SK-N-SH (cell line): ENCODE measurements around the gene ACVR2B. TPM values are rescaled to one million over a fixed set of nuclear protein-coding genes. Genes with fewer than 3 reads are reported as not detected.

Source experiments
- CTCF ChIA-PET: fragments of 300-600, 350-600 bp; formaldehyde crosslinking; extraction: SDS; loops from one replicate; lab custom pipeline; 2021; lab: Yijun Ruan, JAX
- POLR2A ChIA-PET: fragments of 350-600 bp; sonication (Branson Sonifier 250); formaldehyde crosslinking; extraction: SDS; loops from one replicate; lab custom pipeline; 2020; ENCODE audit warnings: antibody characterized with exemption, inconsistent platforms; lab: Yijun Ruan, JAX
- DNase-seq: peaks from one replicate; pipeline ENCODE4 v3.0.0; 2012
- H2AFZ ChIP-seq: fragments of 200-600 bp; sonication (generic); 2 replicates; pipeline ENCODE4 v1.8.1; 2016; ENCODE audit warnings: antibody characterized with exemption, mild to moderate bottlenecking, low read depth
- H3F3A ChIP-seq: fragments of 200-600 bp; sonication (generic); replicated peaks from 2 replicates; pipeline ENCODE3; 2016; ENCODE audit warnings: antibody characterized with exemption, mild to moderate bottlenecking; ENCODE audit not compliant: insufficient read depth
- H3K27ac ChIP-seq, 2 experiments: fragments of 200-500 bp in 1 of 2; fragments of 200-600 bp in 1 of 2; sonication (Bioruptor generic) in 1 of 2; sonication (generic), shearing (Covaris generic) in 1 of 2; 2 replicates each; pipeline versions ENCODE4 v1.5.1 to v1.6.1; 2014 to 2016; ENCODE audit warnings: low read depth in 2 of 2, inconsistent platforms in 1 of 2, low read length in 1 of 2, mild to moderate bottlenecking in 1 of 2, mixed read lengths in 1 of 2
- H3K27me3 ChIP-seq: fragments of 200-600 bp; sonication (generic), shearing (Covaris generic); 2 replicates; pipeline ENCODE4 v1.6.1; 2016; ENCODE audit warnings: mixed run types; ENCODE audit not compliant: insufficient read depth
- H3K36me3 ChIP-seq, 2 experiments: fragments of 200-500 bp in 1 of 2; fragments of 200-600 bp in 1 of 2; sonication (Bioruptor generic) in 1 of 2; sonication (generic) in 1 of 2; replicated peaks in 1 of 2; 2 replicates each; pipeline versions ENCODE3 to v1.5.1; 2014 to 2016; ENCODE audit warnings: low read length in 1 of 2, mild to moderate bottlenecking in 1 of 2; ENCODE audit not compliant: insufficient read depth in 2 of 2, control insufficient read depth in 1 of 2
- H3K4me1 ChIP-seq, 2 experiments: fragments of 200-500 bp in 1 of 2; fragments of 200-600 bp in 1 of 2; sonication (Bioruptor generic) in 1 of 2; sonication (generic), shearing (Covaris generic) in 1 of 2; 2 replicates each; pipeline versions ENCODE4 v1.5.1 to v1.6.1; 2014 to 2016; ENCODE audit warnings: low read depth in 1 of 2, low read length in 1 of 2, mixed run types in 1 of 2; ENCODE audit not compliant: insufficient read depth in 2 of 2, control insufficient read depth in 1 of 2
- H3K4me2 ChIP-seq: fragments of 200-600 bp; sonication (generic), shearing (Covaris generic); 2 replicates; pipeline ENCODE4 v1.6.1; 2017; ENCODE audit warnings: mixed run types
- H3K4me3 ChIP-seq, 2 experiments: fragments of 200-500 bp in 1 of 2; fragments of 200-600 bp in 1 of 2; sonication (Bioruptor generic) in 1 of 2; sonication (generic), shearing (Covaris generic) in 1 of 2; 2 replicates each; pipeline versions ENCODE4 v1.5.1 to v1.8.1; 2014 to 2016; ENCODE audit warnings: low read depth in 2 of 2, inconsistent platforms in 1 of 2, low read length in 1 of 2, mild to moderate bottlenecking in 1 of 2, mixed read lengths in 1 of 2, moderate library complexity in 1 of 2
- H3K79me2 ChIP-seq: fragments of 200-600 bp; sonication (generic); 2 replicates; pipeline ENCODE4 v1.8.1; 2017; ENCODE audit warnings: mild to moderate bottlenecking; ENCODE audit not compliant: insufficient read depth
- H3K9ac ChIP-seq: fragments of 200-600 bp; sonication (generic); 2 replicates; pipeline ENCODE4 v1.6.1; 2017; ENCODE audit warnings: mixed run types
- H3K9me2 ChIP-seq: fragments of 200-600 bp; sonication (generic); 2 replicates; pipeline ENCODE4 v1.6.1; 2017; ENCODE audit warnings: mixed run types
- H3K9me3 ChIP-seq: fragments of 200-600 bp; sonication (generic); 2 replicates; pipeline ENCODE4 v1.6.1; 2017; ENCODE audit warnings: mixed run types, mild to moderate bottlenecking, moderate library complexity
- H4K20me1 ChIP-seq: fragments of 200-600 bp; sonication (generic); 2 replicates; pipeline ENCODE4 v1.6.1; 2017; ENCODE audit warnings: mild to moderate bottlenecking, mixed run types; ENCODE audit not compliant: insufficient read depth
- CHD2 ChIP-seq: fragments of 150-350 bp; IDR thresholded peaks from 2 replicates; pipeline ENCODE4 v1.6.1; 2018; ENCODE audit warnings: low read length; ENCODE audit not compliant: partially characterized antibody
- ELF1 ChIP-seq: IDR thresholded peaks from 2 replicates; pipeline ENCODE4 v1.4.0; 2012
- EP300 ChIP-seq, 2 experiments: IDR thresholded peaks; 2 replicates each; pipeline versions ENCODE4 v1.4.0 to v1.6.1; 2012; ENCODE audit warnings: borderline replicate concordance in 1 of 2, low read depth in 1 of 2, low read length in 1 of 2
- EZH2phosphoT487 ChIP-seq: fragments of 200-600 bp; sonication (generic); IDR thresholded peaks from 2 replicates; pipeline ENCODE4 v1.6.1; 2017; ENCODE audit warnings: low read depth, mixed run types, mild to moderate bottlenecking, antibody characterized with exemption, moderate library complexity, borderline replicate concordance
- FOSL2 ChIP-seq: IDR thresholded peaks from 2 replicates; pipeline ENCODE4 v1.4.0; 2012; ENCODE audit warnings: low read depth, mild to moderate bottlenecking, moderate library complexity, borderline replicate concordance
- NRF1 ChIP-seq: IDR thresholded peaks from 2 replicates; pipeline ENCODE4 v1.6.1; 2012; ENCODE audit warnings: low read depth, mild to moderate bottlenecking, low read length
- TAF1 ChIP-seq: IDR thresholded peaks from 2 replicates; pipeline ENCODE4 v1.6.1; 2012; ENCODE audit warnings: low read depth, mild to moderate bottlenecking, low read length, moderate library complexity, borderline replicate concordance
- TEAD4 ChIP-seq: IDR thresholded peaks from 2 replicates; pipeline ENCODE4 v1.4.0; 2012; ENCODE audit warnings: mild to moderate bottlenecking, borderline replicate concordance; ENCODE audit not compliant: insufficient read depth
- WGBS: methylation state at CpG from one replicate; pipeline ENCODE4 v1.1.6; 2017; ENCODE audit warnings: low lambda C conversion rate; 5-methylcytosine and 5-hydroxymethylcytosine counted together
- polyA plus RNA-seq, 3 experiments: library from polyadenylated mRNA; depleted of rRNA; stranded (reverse); fragments of >200 nt; gene quantifications; 2 replicates each; pipeline ENCODE4 v1.2.3, GENCODE V29; 2012
- TF ChIP-seq, protein P1 (sequence below): IDR thresholded peaks from 2 replicates; pipeline ENCODE4 v1.6.1; 2012; ENCODE audit warnings: mild to moderate bottlenecking, low read depth, low read length, moderate library complexity

ACVR2B gene
- polyA plus RNA-seq, 1 of the 3 experiments (the other 2 are of a cell fraction), result 1.4 TPM

DNA sequence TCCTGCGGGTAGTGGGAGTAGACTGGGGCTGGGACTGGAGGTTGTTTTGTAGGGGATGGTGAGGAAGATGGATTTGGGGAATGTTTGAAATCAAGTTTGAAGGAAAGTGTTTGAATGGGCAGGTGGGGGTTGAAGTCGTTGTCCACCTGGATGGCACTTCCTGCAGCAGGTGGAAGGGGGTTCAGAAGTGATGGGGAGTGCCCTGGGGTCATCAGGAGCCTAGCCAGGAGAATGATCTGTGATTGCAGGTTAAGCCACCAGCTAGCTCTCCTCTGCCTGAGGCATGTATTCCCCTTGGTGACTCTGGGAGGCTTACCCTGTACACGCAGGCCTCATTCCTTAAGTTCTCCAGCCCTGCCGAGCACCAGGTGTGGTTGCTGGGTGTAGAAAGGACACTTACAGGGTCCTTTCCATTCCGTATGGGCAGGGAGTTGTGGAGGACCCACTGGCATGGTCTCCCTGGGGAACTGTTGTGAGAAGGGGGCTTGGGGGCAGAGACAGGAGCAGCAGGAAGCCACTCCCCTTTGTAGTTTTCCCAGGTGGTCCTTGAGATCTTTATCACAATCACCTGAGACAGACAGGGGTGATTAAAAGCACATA, 22.6 kb downstream of the ACVR2B start:
- Histone ChIP-seq H3K4me2 (no peak overlapping the region), H3K36me3 (peaks cover 0 to 19% of the 10 kb centered on the region in 2 experiments), H3K9ac (no peak overlapping the region), H3K79me2 (0 out of 2 replicates have a peak, but pooled peaks cover 10% of the 10 kb centered on the region), H2AFZ (no peak overlapping the region), H3F3A (no peaks in the 10 kb centered on the region), H3K4me3 (no peak overlapping the region), H4K20me1 (0 out of 2 replicates have a peak, but pooled peaks cover 6% of the 10 kb centered on the region), H3K27ac (no peak overlapping the region; a peak in 1 of 4 replicates), H3K27me3 (no peaks in the 10 kb centered on the region), H3K4me1 (peaks cover 0 to 26% of the 10 kb centered on the region in 2 experiments; a peak in 1 of 4 replicates), H3K9me3 (no peaks in the 10 kb centered on the region), H3K9me2 (no peaks in the 10 kb centered on the region)
- ChIA-PET POLR2A (no interaction called here), CTCF (interaction anchor here (2.1 kb wide), 1 partner anchor 130 kb away, joined by 7 read pairs; the partner anchor contains the start of gene XYLB)
- WGBS, result 90% methylated on average over 2 of the region's 5 CpGs
- DNase-seq, result no peak
- TF ChIP-seq, protein P1, sequence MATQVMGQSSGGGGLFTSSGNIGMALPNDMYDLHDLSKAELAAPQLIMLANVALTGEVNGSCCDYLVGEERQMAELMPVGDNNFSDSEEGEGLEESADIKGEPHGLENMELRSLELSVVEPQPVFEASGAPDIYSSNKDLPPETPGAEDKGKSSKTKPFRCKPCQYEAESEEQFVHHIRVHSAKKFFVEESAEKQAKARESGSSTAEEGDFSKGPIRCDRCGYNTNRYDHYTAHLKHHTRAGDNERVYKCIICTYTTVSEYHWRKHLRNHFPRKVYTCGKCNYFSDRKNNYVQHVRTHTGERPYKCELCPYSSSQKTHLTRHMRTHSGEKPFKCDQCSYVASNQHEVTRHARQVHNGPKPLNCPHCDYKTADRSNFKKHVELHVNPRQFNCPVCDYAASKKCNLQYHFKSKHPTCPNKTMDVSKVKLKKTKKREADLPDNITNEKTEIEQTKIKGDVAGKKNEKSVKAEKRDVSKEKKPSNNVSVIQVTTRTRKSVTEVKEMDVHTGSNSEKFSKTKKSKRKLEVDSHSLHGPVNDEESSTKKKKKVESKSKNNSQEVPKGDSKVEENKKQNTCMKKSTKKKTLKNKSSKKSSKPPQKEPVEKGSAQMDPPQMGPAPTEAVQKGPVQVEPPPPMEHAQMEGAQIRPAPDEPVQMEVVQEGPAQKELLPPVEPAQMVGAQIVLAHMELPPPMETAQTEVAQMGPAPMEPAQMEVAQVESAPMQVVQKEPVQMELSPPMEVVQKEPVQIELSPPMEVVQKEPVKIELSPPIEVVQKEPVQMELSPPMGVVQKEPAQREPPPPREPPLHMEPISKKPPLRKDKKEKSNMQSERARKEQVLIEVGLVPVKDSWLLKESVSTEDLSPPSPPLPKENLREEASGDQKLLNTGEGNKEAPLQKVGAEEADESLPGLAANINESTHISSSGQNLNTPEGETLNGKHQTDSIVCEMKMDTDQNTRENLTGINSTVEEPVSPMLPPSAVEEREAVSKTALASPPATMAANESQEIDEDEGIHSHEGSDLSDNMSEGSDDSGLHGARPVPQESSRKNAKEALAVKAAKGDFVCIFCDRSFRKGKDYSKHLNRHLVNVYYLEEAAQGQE, result no peak
- TF ChIP-seq CHD2 (no peak), NRF1 (no peak), FOSL2 (no peak)

- Histone ChIP-seq H3K4me1 (peaks cover 0 to 26% of the 10 kb centered on the region in 2 experiments; a peak in 1 of 4 replicates), H3K9me3 (no peaks in the 10 kb centered on the region), H2AFZ (no peak overlapping the region), H3K9me2 (no peaks in the 10 kb centered on the region), H3K27me3 (no peaks in the 10 kb centered on the region), H3K9ac (no peak overlapping the region), H3K79me2 (0 out of 2 replicates have a peak, but pooled peaks cover 6% of the 10 kb centered on the region), H4K20me1 (0 out of 2 replicates have a peak, but pooled peaks cover 6% of the 10 kb centered on the region), H3K4me2 (no peak overlapping the region), H3K36me3 (peaks cover 4 to 28% of the 10 kb centered on the region in 2 experiments), H3K4me3 (no peak overlapping the region)
- DNase-seq, result no peak
- WGBS, result 95% methylated on average over 19 of the region's 21 CpGs
- CTCF ChIA-PET, result interaction anchor here (7.7 kb wide), 1 partner anchor 132 kb away, joined by 146 read pairs; the partner anchor contains the start of gene XYLB
- no peak for TF ChIP-seq TEAD4
- no peak for TF ChIP-seq TAF1
- no peak for TF ChIP-seq ELF1
- no peak for TF ChIP-seq FOSL2
- TF ChIP-seq EP300 (IDR thresholded peaks at IDR 0.05; ENCODE audit: borderline replicate concordance in 1 of 2, low read depth in 1 of 2, low read length in 1 of 2), result no peak
- TF ChIP-seq, protein P1, result no peak
- TF ChIP-seq EZH2phosphoT487, result no peak
- TF ChIP-seq CHD2, result no peak
- TF ChIP-seq, all 33 proteins: peak for 0
- POLR2A ChIA-PET, result no interaction called here
- Histone ChIP-seq H3F3A (no peaks in the 10 kb centered on the region), H3K27ac (no peak overlapping the region; a peak in 1 of 4 replicates)
Observed at GRCh38 chr3:38477057-38477820, 23.5 kb downstream of the ACVR2B start.
